ENCODE data around the gene OVOL3. TPM values are rescaled to one million over a fixed set of nuclear protein-coding genes. Genes with fewer than 3 reads are reported as not detected.
"Not testable (repeated sequence)": the region's sequence is repeated elsewhere in the genome, so short reads cannot be mapped to it uniquely, and the experiment has no call there.

Gene OVOL3
- total RNA-seq, 1 donor from 2014 or later = not detected

- Mint-ChIP-seq H3K27ac (ENCODE audit: unreplicated experiment) (peak overlapping the region; percentile 85), H3K27me3 (ENCODE audit: unreplicated experiment) (peaks cover 1% of the 10 kb centered on the region), H3K36me3 (ENCODE audit: unreplicated experiment) (no peaks in the 10 kb centered on the region), H3K9me3 (ENCODE audit: unreplicated experiment) (peaks cover 3% of the 10 kb centered on the region), H3K4me3 (ENCODE audit: unreplicated experiment) (peak overlapping the region; percentile 92), H3K4me1 (ENCODE audit: low read depth, unreplicated experiment) (no peaks in the 10 kb centered on the region)
- DNase-seq = no peak
- no peak for TF ChIP-seq CTCF (IDR thresholded peaks at IDR 0.05; ENCODE audit: partially characterized antibody, unreplicated experiment)
Measured at GRCh38 chr19:36128392-36128736, 17.4 kb downstream of the OVOL3 start.

- not testable (repeated sequence) for H3K27ac Mint-ChIP-seq (ENCODE audit: unreplicated experiment); H3K36me3 Mint-ChIP-seq (ENCODE audit: unreplicated experiment); H3K4me1 Mint-ChIP-seq (ENCODE audit: low read depth, unreplicated experiment); H3K27me3 Mint-ChIP-seq (ENCODE audit: unreplicated experiment); DNase-seq; H3K4me3 Mint-ChIP-seq (ENCODE audit: unreplicated experiment); H3K9me3 Mint-ChIP-seq (ENCODE audit: unreplicated experiment)
Measured at GRCh38 chr19:36131221-36131620, 20.3 kb downstream of the OVOL3 start.

GRCh38 chr19:36134867-36135266, 23.9 kb downstream of the OVOL3 start:
- H3K36me3 Mint-ChIP-seq (ENCODE audit: unreplicated experiment); H3K4me1 Mint-ChIP-seq (ENCODE audit: low read depth, unreplicated experiment); H3K4me3 Mint-ChIP-seq (ENCODE audit: unreplicated experiment); H3K9me3 Mint-ChIP-seq (ENCODE audit: unreplicated experiment); H3K27ac Mint-ChIP-seq (ENCODE audit: unreplicated experiment); H3K27me3 Mint-ChIP-seq (ENCODE audit: unreplicated experiment); DNase-seq: not testable (repeated sequence)

GRCh38 chr19:36136964-36137686, 26.2 kb downstream of the OVOL3 start:
- H3K27ac Mint-ChIP-seq (ENCODE audit: unreplicated experiment) = no peak overlapping the region
- peaks cover 4% of the 10 kb centered on the region for H3K36me3 Mint-ChIP-seq (ENCODE audit: unreplicated experiment)
- H3K4me3 Mint-ChIP-seq (ENCODE audit: unreplicated experiment) = no peak overlapping the region
- TF ChIP-seq CTCF (IDR thresholded peaks at IDR 0.05; ENCODE audit: partially characterized antibody, unreplicated experiment) = no peak
- H3K27me3 Mint-ChIP-seq (ENCODE audit: unreplicated experiment) = peaks cover 14% of the 10 kb centered on the region
- peaks cover 7% of the 10 kb centered on the region for H3K9me3 Mint-ChIP-seq (ENCODE audit: unreplicated experiment)
- peaks cover 7% of the 10 kb centered on the region for H3K4me1 Mint-ChIP-seq (ENCODE audit: low read depth, unreplicated experiment)
- no peak for DNase-seq

- no peak for DNase-seq
- H3K27ac Mint-ChIP-seq (ENCODE audit: unreplicated experiment) = peak overlapping the region; percentile 73
- H3K4me3 Mint-ChIP-seq (ENCODE audit: unreplicated experiment) = peak overlapping the region; percentile 98
- H3K27me3 Mint-ChIP-seq (ENCODE audit: unreplicated experiment) = peaks cover 12% of the 10 kb centered on the region
- peaks cover 12% of the 10 kb centered on the region for H3K9me3 Mint-ChIP-seq (ENCODE audit: unreplicated experiment)
- H3K36me3 Mint-ChIP-seq (ENCODE audit: unreplicated experiment) = peaks cover 8% of the 10 kb centered on the region
- peaks cover 7% of the 10 kb centered on the region for H3K4me1 Mint-ChIP-seq (ENCODE audit: low read depth, unreplicated experiment)
- TF ChIP-seq CTCF (IDR thresholded peaks at IDR 0.05; ENCODE audit: partially characterized antibody, unreplicated experiment) = no peak
Measured at GRCh38 chr19:36139120-36139472, 28.2 kb downstream of the OVOL3 start.

- peak within 1 kb of the TSS; percentile 98 for H3K4me3 Mint-ChIP-seq (ENCODE audit: unreplicated experiment)
- peaks cover 12% of the 10 kb centered on the region for H3K27me3 Mint-ChIP-seq (ENCODE audit: unreplicated experiment)
- peaks cover 7% of the 10 kb centered on the region for H3K4me1 Mint-ChIP-seq (ENCODE audit: low read depth, unreplicated experiment)
- TF ChIP-seq CTCF (IDR thresholded peaks at IDR 0.05; ENCODE audit: partially characterized antibody, unreplicated experiment) = no peak
- DNase-seq = peak; percentile 99
- peaks cover 8% of the 10 kb centered on the region for H3K36me3 Mint-ChIP-seq (ENCODE audit: unreplicated experiment)
- H3K27ac Mint-ChIP-seq (ENCODE audit: unreplicated experiment) = peak within 1 kb of the TSS; percentile 91
- H3K9me3 Mint-ChIP-seq (ENCODE audit: unreplicated experiment) = peaks cover 12% of the 10 kb centered on the region
Measured at GRCh38 chr19:36139473-36140303, 28.7 kb downstream of the OVOL3 start, which contains the start of gene CAPNS1. TSS of gene CAPNS1 (plus strand) at chr19:36140066. CDS start at chr19:36141012, 946 bp downstream.

All from glutamatergic neuron (in vitro differentiated cells).